A549 (cell line): ENCODE data around the gene INPP4B. TPM values are rescaled to one million over a fixed set of nuclear protein-coding genes. Genes with fewer than 3 reads are reported as not detected.

ENCODE experiments used
- ATAC-seq, 2 experiments: fragments of 200-7000 bp in 1 of 2; fragments of >200 bp in 1 of 2; cut with Nextera tagmentation in 1 of 2; cut with Tn5 transposase in 1 of 2; 3 replicates each; pipeline versions ENCODE4 v1.8.0 to v1.9.1; 2018 to 2020; ENCODE audit warnings: mild to moderate bottlenecking in 1 of 2, moderate library complexity in 1 of 2
- CTCF ChIA-PET: fragments of 300-600 bp; sonication (Branson Sonifier 250); formaldehyde crosslinking; extraction: SDS; loops from one replicate; lab custom pipeline; 2021; ENCODE audit warnings: antibody characterized with exemption, inconsistent platforms; lab: Yijun Ruan, JAX
- POLR2A ChIA-PET: fragments of 350-600 bp; formaldehyde crosslinking; extraction: SDS; loops from one replicate; lab custom pipeline; 2021; ENCODE audit warnings: antibody characterized with exemption, inconsistent platforms; lab: Yijun Ruan, JAX
- DNase-seq, 2 experiments: peaks; one replicate each; pipeline versions ENCODE4 v3.0.0 to v3.0.0-alpha.2; 2011 to 2016; ENCODE audit warnings: low read depth in 1 of 2, low spot score in 1 of 2
- FAIRE-seq: peaks from 2 replicates; lab custom pipeline; 2011; peaks lifted over from hg19 to GRCh38; lab: Jason Lieb, UNC
- H3K27ac ChIP-seq, 2 experiments: fragments of >200 bp; sonication (Bioruptor Twin); formaldehyde crosslinking; 3 replicates each; pipeline ENCODE4 v1.5.1; 2016 to 2017
- H3K4me1 ChIP-seq: fragments of >200 bp; sonication (Bioruptor Twin); formaldehyde crosslinking; 3 replicates; pipeline ENCODE4 v1.6.1; 2016
- H3K4me2 ChIP-seq: fragments of >200 bp; sonication (Bioruptor Twin); formaldehyde crosslinking; 3 replicates; pipeline ENCODE4 v1.6.1; 2016
- H3K4me3 ChIP-seq: fragments of >200 bp; sonication (Bioruptor Twin); formaldehyde crosslinking; 3 replicates; pipeline ENCODE4 v1.5.1; 2016
- H3K9me3 ChIP-seq: fragments of >200 bp; sonication (Bioruptor Twin); formaldehyde crosslinking; 3 replicates; pipeline ENCODE4 v1.6.1; 2016
- CBX2 ChIP-seq: fragments of 200-600 bp; sonication (generic); IDR thresholded peaks from 2 replicates; pipeline ENCODE4 v1.6.1; 2016; ENCODE audit warnings: low read depth, mild to moderate bottlenecking, borderline replicate concordance
- CBX8 ChIP-seq: fragments of 200-600 bp; sonication (generic); IDR thresholded peaks from 2 replicates; pipeline ENCODE4 v1.6.1; 2016
- E2F6 ChIP-seq: IDR thresholded peaks from 2 replicates; pipeline ENCODE4 v1.6.1; 2012; ENCODE audit warnings: low read depth, borderline replicate concordance
- ESRRA ChIP-seq: fragments of 150-350 bp; IDR thresholded peaks from 2 replicates; pipeline ENCODE4 v1.6.1; 2014; ENCODE audit warnings: mild to moderate bottlenecking, low read length, borderline replicate concordance
- FOSB ChIP-seq: fragments of 250-450 bp; sonication (Bioruptor Pico); IDR thresholded peaks from 2 replicates; pipeline ENCODE4 v1.5.0; 2020; ENCODE audit warnings: mild to moderate bottlenecking, moderate library complexity
- GATA3 ChIP-seq: IDR thresholded peaks from 2 replicates; pipeline ENCODE4 v1.6.1; 2012; ENCODE audit warnings: borderline replicate concordance
- HDAC2 ChIP-seq: fragments of 200-600 bp; sonication (generic); IDR thresholded peaks from 2 replicates; pipeline ENCODE4 v1.6.1; 2016
- HOXA7 ChIP-seq: fragments of 250-450 bp; sonication (Bioruptor Pico); IDR thresholded peaks from 2 replicates; pipeline ENCODE4 v1.5.0; 2020; ENCODE audit warnings: mild to moderate bottlenecking, moderate library complexity
- KDM1A ChIP-seq: fragments of 200-600 bp; sonication (generic); IDR thresholded peaks from 2 replicates; pipeline ENCODE4 v1.6.1; 2016; ENCODE audit warnings: low read depth, mild to moderate bottlenecking
- MAFK ChIP-seq: fragments of 450-650 bp; IDR thresholded peaks from 2 replicates; pipeline ENCODE4 v1.6.1; 2014; ENCODE audit not compliant: partially characterized antibody
- MAZ ChIP-seq: fragments of 150-350 bp; IDR thresholded peaks from 2 replicates; pipeline ENCODE4 v1.6.1; 2014; ENCODE audit warnings: antibody characterized with exemption, low read depth, low read length, borderline replicate concordance
- MYC ChIP-seq: IDR thresholded peaks from 2 replicates; pipeline ENCODE4 v1.6.1; 2012; ENCODE audit warnings: mild to moderate bottlenecking, inconsistent platforms, low read length, improper control_type of control experiment, borderline replicate concordance
- NFE2L2 ChIP-seq: fragments of 150-350 bp; conservative IDR thresholded peaks from 2 replicates; pipeline ENCODE4 v1.6.1; 2014; ENCODE audit warnings: low read length
- NPAS2 ChIP-seq: fragments of 250-450 bp; sonication (Bioruptor Pico); IDR thresholded peaks from 2 replicates; pipeline ENCODE4 v1.8.0; 2022; ENCODE audit warnings: mild to moderate bottlenecking, moderate library complexity, borderline replicate concordance
- NR3C1 ChIP-seq: fragments of >200 bp; sonication (Bioruptor Twin); formaldehyde crosslinking; IDR thresholded peaks from 3 replicates; pipeline ENCODE4 v1.6.1; 2017
- RARB ChIP-seq: fragments of 250-450 bp; sonication (Bioruptor Pico); IDR thresholded peaks from 2 replicates; pipeline ENCODE4 v1.8.0; 2021; ENCODE audit warnings: mild to moderate bottlenecking, moderate library complexity
- RCOR1 ChIP-seq: fragments of 150-350 bp; IDR thresholded peaks from 2 replicates; pipeline ENCODE4 v1.6.1; 2014; ENCODE audit warnings: antibody characterized with exemption, low read length, low read depth
- RNF2 ChIP-seq: fragments of 200-600 bp; sonication (generic); IDR thresholded peaks from 2 replicates; pipeline ENCODE4 v1.6.1; 2016; ENCODE audit warnings: low read depth, mild to moderate bottlenecking, antibody characterized with exemption, moderate library complexity, borderline replicate concordance
- SMC3 ChIP-seq: fragments of >200 bp; sonication (Bioruptor Twin); formaldehyde crosslinking; IDR thresholded peaks from 3 replicates; pipeline ENCODE4 v1.6.1; 2018; ENCODE audit warnings: inconsistent platforms
- SREBF2 ChIP-seq: fragments of 450-650 bp; IDR thresholded peaks from 2 replicates; pipeline ENCODE4 v1.6.1; 2014; ENCODE audit warnings: mild to moderate bottlenecking, moderate library complexity
- ZC3H11A ChIP-seq: fragments of 450-650 bp; IDR thresholded peaks from 2 replicates; pipeline ENCODE4 v1.6.1; 2014; ENCODE audit warnings: antibody characterized with exemption, mild to moderate bottlenecking
- ZNF302 ChIP-seq: fragments of 250-450 bp; sonication (Bioruptor Pico); IDR thresholded peaks from 2 replicates; pipeline ENCODE4 v1.9.0; 2021; ENCODE audit warnings: inconsistent platforms, mild to moderate bottlenecking, moderate library complexity
- WGBS: methylation state at CpG from one replicate; pipeline ENCODE4 v1.1.6; 2017; ENCODE audit errors: missing lambda C conversion rate; 5-methylcytosine and 5-hydroxymethylcytosine counted together
- polyA plus RNA-seq, 4 experiments: library from polyadenylated mRNA; depleted of rRNA in 3 of 4; stranded (reverse); fragments of >200 nt; fragmentation: RNase III in 1 of 4; extraction: RNeasy Plus Mini Kit Qiagen cat#74134 plus additional on column Dnase treatment in 1 of 4; gene quantifications; 2 replicates in 3 of 4; 3 replicates in 1 of 4; pipeline ENCODE4 v1.2.3, GENCODE V29; 2011 to 2017
- TF ChIP-seq, protein P1 (sequence below): fragments of 200-600 bp; sonication (generic); IDR thresholded peaks from 2 replicates; pipeline ENCODE4 v1.6.1; 2016; ENCODE audit warnings: antibody characterized with exemption, mild to moderate bottlenecking, moderate library complexity
- TF ChIP-seq, protein P2 (sequence below): IDR thresholded peaks from 2 replicates; pipeline ENCODE4 v1.6.1; 2012
- TF ChIP-seq, protein P3 (sequence below): fragments of 450-650 bp; IDR thresholded peaks from 2 replicates; pipeline ENCODE4 v1.6.1; 2014; ENCODE audit warnings: antibody characterized with exemption
- TF ChIP-seq, protein P4 (sequence below): fragments of >200 bp; sonication (Bioruptor Twin); formaldehyde crosslinking; IDR thresholded peaks from 3 replicates; pipeline ENCODE4 v1.5.1; 2016

The INPP4B gene
- polyA plus RNA-seq, 2 of the 4 experiments (the other 2 are of a cell fraction), result 7.2 to 14.9 TPM

GRCh38 chr4:142663828-142664227, 182.3 kb downstream of the INPP4B start:
- ChIA-PET CTCF (no interaction called here), POLR2A (no interaction called here)
- Histone ChIP-seq H3K4me1 (no peaks in the 10 kb centered on the region), H3K4me3 (no peak overlapping the region), H3K27ac (no peak overlapping the region), H3K9me3 (peaks cover 8% of the 10 kb centered on the region), H3K4me2 (no peak overlapping the region)
- DNase-seq, result no peak
- WGBS, result 14% methylated on average over 1 of the region's 1 CpG
- no peak for FAIRE-seq
- no peak for ATAC-seq
- no peak for TF ChIP-seq FOSB (CRISPR knock-in tag)
- TF ChIP-seq, protein P1, sequence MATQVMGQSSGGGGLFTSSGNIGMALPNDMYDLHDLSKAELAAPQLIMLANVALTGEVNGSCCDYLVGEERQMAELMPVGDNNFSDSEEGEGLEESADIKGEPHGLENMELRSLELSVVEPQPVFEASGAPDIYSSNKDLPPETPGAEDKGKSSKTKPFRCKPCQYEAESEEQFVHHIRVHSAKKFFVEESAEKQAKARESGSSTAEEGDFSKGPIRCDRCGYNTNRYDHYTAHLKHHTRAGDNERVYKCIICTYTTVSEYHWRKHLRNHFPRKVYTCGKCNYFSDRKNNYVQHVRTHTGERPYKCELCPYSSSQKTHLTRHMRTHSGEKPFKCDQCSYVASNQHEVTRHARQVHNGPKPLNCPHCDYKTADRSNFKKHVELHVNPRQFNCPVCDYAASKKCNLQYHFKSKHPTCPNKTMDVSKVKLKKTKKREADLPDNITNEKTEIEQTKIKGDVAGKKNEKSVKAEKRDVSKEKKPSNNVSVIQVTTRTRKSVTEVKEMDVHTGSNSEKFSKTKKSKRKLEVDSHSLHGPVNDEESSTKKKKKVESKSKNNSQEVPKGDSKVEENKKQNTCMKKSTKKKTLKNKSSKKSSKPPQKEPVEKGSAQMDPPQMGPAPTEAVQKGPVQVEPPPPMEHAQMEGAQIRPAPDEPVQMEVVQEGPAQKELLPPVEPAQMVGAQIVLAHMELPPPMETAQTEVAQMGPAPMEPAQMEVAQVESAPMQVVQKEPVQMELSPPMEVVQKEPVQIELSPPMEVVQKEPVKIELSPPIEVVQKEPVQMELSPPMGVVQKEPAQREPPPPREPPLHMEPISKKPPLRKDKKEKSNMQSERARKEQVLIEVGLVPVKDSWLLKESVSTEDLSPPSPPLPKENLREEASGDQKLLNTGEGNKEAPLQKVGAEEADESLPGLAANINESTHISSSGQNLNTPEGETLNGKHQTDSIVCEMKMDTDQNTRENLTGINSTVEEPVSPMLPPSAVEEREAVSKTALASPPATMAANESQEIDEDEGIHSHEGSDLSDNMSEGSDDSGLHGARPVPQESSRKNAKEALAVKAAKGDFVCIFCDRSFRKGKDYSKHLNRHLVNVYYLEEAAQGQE, result no peak
- TF ChIP-seq SREBF2, result no peak
- no peak for TF ChIP-seq GATA3
- no peak for TF ChIP-seq MYC
- TF ChIP-seq, protein P2, sequence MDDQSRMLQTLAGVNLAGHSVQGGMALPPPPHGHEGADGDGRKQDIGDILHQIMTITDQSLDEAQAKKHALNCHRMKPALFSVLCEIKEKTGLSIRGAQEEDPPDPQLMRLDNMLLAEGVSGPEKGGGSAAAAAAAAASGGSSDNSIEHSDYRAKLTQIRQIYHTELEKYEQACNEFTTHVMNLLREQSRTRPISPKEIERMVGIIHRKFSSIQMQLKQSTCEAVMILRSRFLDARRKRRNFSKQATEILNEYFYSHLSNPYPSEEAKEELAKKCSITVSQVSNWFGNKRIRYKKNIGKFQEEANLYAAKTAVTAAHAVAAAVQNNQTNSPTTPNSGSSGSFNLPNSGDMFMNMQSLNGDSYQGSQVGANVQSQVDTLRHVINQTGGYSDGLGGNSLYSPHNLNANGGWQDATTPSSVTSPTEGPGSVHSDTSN, result no peak
- TF ChIP-seq ZNF302 (CRISPR knock-in tag), result no peak
- TF ChIP-seq RCOR1, result no peak
- no peak for TF ChIP-seq SMC3
- TF ChIP-seq RNF2, result no peak
- no peak for TF ChIP-seq HOXA7 (CRISPR knock-in tag)
- TF ChIP-seq, protein P3, sequence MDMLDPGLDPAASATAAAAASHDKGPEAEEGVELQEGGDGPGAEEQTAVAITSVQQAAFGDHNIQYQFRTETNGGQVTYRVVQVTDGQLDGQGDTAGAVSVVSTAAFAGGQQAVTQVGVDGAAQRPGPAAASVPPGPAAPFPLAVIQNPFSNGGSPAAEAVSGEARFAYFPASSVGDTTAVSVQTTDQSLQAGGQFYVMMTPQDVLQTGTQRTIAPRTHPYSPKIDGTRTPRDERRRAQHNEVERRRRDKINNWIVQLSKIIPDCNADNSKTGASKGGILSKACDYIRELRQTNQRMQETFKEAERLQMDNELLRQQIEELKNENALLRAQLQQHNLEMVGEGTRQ, result no peak

DNA sequence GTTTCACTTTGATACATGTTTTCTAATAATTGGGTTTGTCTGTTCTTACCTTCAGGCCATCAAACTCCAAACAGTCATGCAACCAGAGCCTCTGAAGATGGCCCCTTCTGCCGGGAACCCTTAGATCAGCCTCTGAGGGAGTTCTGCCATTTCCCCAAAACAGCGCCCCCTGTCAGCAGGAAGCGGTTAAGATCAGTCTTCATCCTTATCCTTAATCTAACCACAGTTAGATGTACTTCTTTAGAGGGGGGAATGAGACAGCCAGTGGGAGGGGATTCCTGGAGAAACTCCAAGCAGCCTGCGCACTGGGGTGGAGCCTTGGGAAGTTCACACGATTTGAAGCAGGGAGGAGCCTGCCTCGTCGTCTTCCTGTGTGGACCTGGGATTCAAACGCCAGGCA, 185.4 kb downstream of the INPP4B start:
- WGBS, result 70% methylated on average over 8 of the region's 8 CpGs
- no peak for TF ChIP-seq E2F6
- TF ChIP-seq, protein P2, result no peak
- no peak for TF ChIP-seq ESRRA
- TF ChIP-seq MAZ, result no peak
- TF ChIP-seq MAFK, result no peak
- TF ChIP-seq NFE2L2, result no peak
- no peak for TF ChIP-seq SREBF2
- TF ChIP-seq NPAS2 (CRISPR knock-in tag), result no peak
- no peak for TF ChIP-seq HDAC2
- no peak for TF ChIP-seq KDM1A
- no peak for TF ChIP-seq NR3C1
- no peak for TF ChIP-seq RARB (CRISPR knock-in tag)
- TF ChIP-seq, protein P1, result no peak
- no peak for TF ChIP-seq CBX2
- TF ChIP-seq ZC3H11A, result no peak
- TF ChIP-seq CBX8, result no peak
- TF ChIP-seq, protein P4, sequence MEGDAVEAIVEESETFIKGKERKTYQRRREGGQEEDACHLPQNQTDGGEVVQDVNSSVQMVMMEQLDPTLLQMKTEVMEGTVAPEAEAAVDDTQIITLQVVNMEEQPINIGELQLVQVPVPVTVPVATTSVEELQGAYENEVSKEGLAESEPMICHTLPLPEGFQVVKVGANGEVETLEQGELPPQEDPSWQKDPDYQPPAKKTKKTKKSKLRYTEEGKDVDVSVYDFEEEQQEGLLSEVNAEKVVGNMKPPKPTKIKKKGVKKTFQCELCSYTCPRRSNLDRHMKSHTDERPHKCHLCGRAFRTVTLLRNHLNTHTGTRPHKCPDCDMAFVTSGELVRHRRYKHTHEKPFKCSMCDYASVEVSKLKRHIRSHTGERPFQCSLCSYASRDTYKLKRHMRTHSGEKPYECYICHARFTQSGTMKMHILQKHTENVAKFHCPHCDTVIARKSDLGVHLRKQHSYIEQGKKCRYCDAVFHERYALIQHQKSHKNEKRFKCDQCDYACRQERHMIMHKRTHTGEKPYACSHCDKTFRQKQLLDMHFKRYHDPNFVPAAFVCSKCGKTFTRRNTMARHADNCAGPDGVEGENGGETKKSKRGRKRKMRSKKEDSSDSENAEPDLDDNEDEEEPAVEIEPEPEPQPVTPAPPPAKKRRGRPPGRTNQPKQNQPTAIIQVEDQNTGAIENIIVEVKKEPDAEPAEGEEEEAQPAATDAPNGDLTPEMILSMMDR, result no peak

More for the DNA sequence above, 185.4 kb downstream of the INPP4B start:
- DNase-seq (no peak), FAIRE-seq (no peak), ATAC-seq (no peak)
- H3K27ac ChIP-seq, result no peak overlapping the region
- ChIA-PET POLR2A (no interaction called here), CTCF (interaction anchor here (1.3 kb wide), 1 partner anchor 90 kb away, joined by 3 read pairs; no protein-coding TSS in a partner anchor)
- no peak overlapping the region for H3K4me3 ChIP-seq
- H3K9me3 ChIP-seq, result peaks cover 25% of the 10 kb centered on the region
- H3K4me2 ChIP-seq, result no peak overlapping the region
- no peaks in the 10 kb centered on the region for H3K4me1 ChIP-seq
